Gastroesophageal sphincter (tissue), 3 donors: ENCODE results near the gene NAALADL2.

Experiments
- EP300 ChIP-seq: sonication (generic); formaldehyde crosslinking; IDR thresholded peaks from one replicate; pipeline ENCODE4 v1.6.1; 2017; ENCODE audit warnings: antibody characterized with exemption, mild to moderate bottlenecking
- POLR2A ChIP-seq, 2 donors: fragments of 450-650 bp; IDR thresholded peaks; one replicate each; pipeline ENCODE4 v1.6.1; 2017; ENCODE audit warnings: antibody characterized with exemption in 2 of 2, mild to moderate bottlenecking in 2 of 2, moderate library complexity in 1 of 2
- POLR2AphosphoS5 ChIP-seq: sonication (generic); formaldehyde crosslinking; IDR thresholded peaks from one replicate; pipeline ENCODE4 v1.6.1; 2017; ENCODE audit warnings: antibody characterized with exemption
- TF ChIP-seq, protein P1 (sequence below), 4 experiments: fragments of 200-600 bp in 2 of 4; fragments of 450-650 bp in 2 of 4; sonication (generic) in 1 of 4; IDR thresholded peaks; one replicate each; pipeline ENCODE4 v1.5.1; 2017 to 2019; ENCODE audit warnings: antibody characterized with exemption in 4 of 4, mild to moderate bottlenecking in 2 of 4, moderate library complexity in 2 of 4

DNA sequence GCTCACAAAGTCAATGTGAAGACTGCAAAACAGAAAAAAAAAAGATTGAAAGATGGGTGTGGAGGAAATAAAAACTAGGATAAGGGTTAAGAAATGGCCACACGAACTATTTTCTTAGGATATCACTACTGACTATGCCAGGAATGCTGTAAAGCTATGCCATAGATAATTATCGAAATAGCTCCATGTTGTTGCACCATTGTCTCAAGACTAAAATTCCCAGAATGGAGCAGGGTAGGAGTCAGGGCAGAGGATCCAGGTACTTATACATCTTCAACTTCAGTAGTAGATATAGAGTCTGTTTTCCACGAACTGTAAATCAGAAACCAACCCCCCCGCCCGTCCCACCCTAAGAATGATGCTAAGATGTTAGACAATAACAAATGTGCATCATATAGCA, 302.2 kb downstream of the NAALADL2 start:
- TF ChIP-seq, protein P1, sequence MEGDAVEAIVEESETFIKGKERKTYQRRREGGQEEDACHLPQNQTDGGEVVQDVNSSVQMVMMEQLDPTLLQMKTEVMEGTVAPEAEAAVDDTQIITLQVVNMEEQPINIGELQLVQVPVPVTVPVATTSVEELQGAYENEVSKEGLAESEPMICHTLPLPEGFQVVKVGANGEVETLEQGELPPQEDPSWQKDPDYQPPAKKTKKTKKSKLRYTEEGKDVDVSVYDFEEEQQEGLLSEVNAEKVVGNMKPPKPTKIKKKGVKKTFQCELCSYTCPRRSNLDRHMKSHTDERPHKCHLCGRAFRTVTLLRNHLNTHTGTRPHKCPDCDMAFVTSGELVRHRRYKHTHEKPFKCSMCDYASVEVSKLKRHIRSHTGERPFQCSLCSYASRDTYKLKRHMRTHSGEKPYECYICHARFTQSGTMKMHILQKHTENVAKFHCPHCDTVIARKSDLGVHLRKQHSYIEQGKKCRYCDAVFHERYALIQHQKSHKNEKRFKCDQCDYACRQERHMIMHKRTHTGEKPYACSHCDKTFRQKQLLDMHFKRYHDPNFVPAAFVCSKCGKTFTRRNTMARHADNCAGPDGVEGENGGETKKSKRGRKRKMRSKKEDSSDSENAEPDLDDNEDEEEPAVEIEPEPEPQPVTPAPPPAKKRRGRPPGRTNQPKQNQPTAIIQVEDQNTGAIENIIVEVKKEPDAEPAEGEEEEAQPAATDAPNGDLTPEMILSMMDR (IDR thresholded peaks at IDR 0.05), result no peak
- TF ChIP-seq POLR2A (IDR thresholded peaks at IDR 0.05) (no peak), POLR2AphosphoS5 (no peak), EP300 (no peak)
